ENCODE results near the gene BOD1L1.

The BOD1L1 gene

DNA sequence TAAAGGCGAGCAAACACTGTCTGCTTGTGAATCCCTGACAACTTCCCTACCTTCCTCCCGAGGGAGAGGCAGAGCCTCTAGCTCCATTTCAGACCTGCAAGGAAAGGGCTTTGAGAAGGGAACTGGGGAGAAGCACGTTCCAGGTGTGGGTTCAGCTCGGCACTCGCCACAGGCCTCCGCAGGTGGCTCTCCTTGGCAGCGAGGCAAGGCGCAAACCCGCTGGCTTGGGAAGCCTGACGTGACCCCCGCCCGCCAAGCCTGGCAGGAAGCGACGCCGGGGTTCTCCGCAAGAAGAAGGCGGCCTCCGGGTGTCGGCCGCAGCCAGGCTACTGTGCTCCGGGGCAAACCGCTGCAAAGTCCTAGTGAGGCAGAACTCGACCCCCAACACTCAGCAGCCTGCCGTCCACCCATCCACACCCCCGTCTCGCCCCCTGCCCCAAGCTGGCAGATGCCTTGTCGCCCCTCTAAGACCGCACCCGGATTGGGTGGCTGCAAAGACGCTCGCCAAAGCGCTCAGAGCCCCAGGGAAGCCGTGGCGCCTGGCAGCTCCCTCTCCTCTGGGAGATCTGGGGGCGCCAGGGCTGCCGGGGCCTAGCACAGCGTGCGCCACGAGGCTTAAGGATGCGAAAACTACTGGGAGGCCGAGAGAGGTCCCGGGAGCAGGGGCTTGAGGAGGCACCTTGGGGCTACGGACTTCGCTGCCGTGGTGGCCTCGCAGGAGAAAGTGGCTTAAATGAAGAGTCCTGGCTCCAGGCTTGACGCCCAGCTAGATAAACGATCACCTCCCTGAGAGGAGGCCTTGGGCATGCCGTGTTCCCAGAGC, 105.0 kb downstream of the BOD1L1 start:
- no peak for DNase-seq

DNA sequence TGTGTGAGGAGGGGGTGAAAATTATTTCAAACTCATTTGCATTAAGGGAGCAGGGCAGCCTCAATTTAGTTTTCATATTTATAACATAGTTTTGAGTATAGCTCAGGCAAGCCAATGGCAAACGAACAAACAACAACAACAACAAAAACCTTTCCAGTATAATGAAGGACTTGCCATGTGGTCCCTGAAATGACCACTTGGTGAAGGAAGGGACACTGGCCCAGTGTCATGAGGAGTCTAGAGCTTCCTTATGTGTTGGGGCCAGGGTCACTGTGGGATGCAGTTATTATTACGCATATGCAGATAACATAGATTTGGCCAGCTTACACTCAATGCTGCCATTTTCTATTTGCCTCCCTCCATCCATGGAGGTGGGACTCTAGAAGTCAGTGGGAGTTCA, 106.5 kb downstream of the BOD1L1 start:
- DNase-seq, result no peak
